SK-N-SH treated with all-trans-retinoic acid at 6 μM for 48 hours (cell line): Measurements from ENCODE around the gene MAML2.

Source experiments
- CREB5 ChIP-seq: fragments of 250-450 bp; sonication (Bioruptor Pico); IDR thresholded peaks from 2 replicates; pipeline ENCODE4 v1.5.1; 2020; ENCODE audit warnings: low read depth, mild to moderate bottlenecking, moderate library complexity
- CSRNP3 ChIP-seq: fragments of 250-450 bp; sonication (Bioruptor Pico); IDR thresholded peaks from 2 replicates; pipeline ENCODE4 v1.5.1; 2021; ENCODE audit warnings: mild to moderate bottlenecking, moderate library complexity
- PATZ1 ChIP-seq: fragments of 250-450 bp; sonication (Bioruptor Pico); IDR thresholded peaks from 2 replicates; pipeline ENCODE4 v1.8.0; 2020; ENCODE audit warnings: mild to moderate bottlenecking, moderate library complexity, borderline replicate concordance
- RARB ChIP-seq: fragments of 250-450 bp; sonication (Bioruptor Pico); IDR thresholded peaks from 2 replicates; pipeline ENCODE4 v1.8.0; 2021; ENCODE audit warnings: mild to moderate bottlenecking, moderate library complexity

- TF ChIP-seq PATZ1 (CRISPR knock-in tag) (no peak), RARB (CRISPR knock-in tag) (no peak), CSRNP3 (CRISPR knock-in tag) (no peak), CREB5 (no peak)
Measured at GRCh38 chr11:96256215-96257011, 86.6 kb downstream of the MAML2 start.
